HepG2 (cell line): ENCODE data around the gene DDX17. TPM values are rescaled to one million over a fixed set of nuclear protein-coding genes. Genes with fewer than 3 reads are reported as not detected.

Experiments used
- BCL6 ChIP-seq: IDR thresholded peaks from 2 replicates; pipeline ENCODE4 v1.6.1; 2016; ENCODE audit warnings: missing genetic modification reagents, missing compliant biosample characterization
- BRCA1 ChIP-seq: sonication (generic); formaldehyde crosslinking; IDR thresholded peaks from 2 replicates; pipeline ENCODE4 v1.4.0; 2020; ENCODE audit warnings: missing genetic modification reagents
- HNF4A ChIP-seq: sonication (generic); formaldehyde crosslinking; IDR thresholded peaks from 2 replicates; pipeline ENCODE4 v1.4.0; 2020; ENCODE audit warnings: missing genetic modification reagents
- MAFG ChIP-seq: sonication (generic); formaldehyde crosslinking; IDR thresholded peaks from 2 replicates; pipeline ENCODE4 v1.5.1; 2020; ENCODE audit warnings: mild to moderate bottlenecking, missing genetic modification reagents
- NCOA2 ChIP-seq: sonication (generic); formaldehyde crosslinking; IDR thresholded peaks from 2 replicates; pipeline ENCODE4 v1.8.0; 2022; ENCODE audit warnings: inconsistent platforms
- RBM39 ChIP-seq: fragments of 200-400 bp; formaldehyde crosslinking; IDR thresholded peaks from one replicate; pipeline ENCODE4 v1.6.1; 2018; ENCODE audit warnings: antibody characterized with exemption, mild to moderate bottlenecking, low read depth, low read length; ENCODE audit not compliant: poor library complexity, severe bottlenecking
- RXRB ChIP-seq: IDR thresholded peaks from 2 replicates; pipeline ENCODE4 v1.6.1; 2016; ENCODE audit warnings: borderline replicate concordance, missing genetic modification reagents, missing compliant biosample characterization
- SNAI1 ChIP-seq: sonication (generic); formaldehyde crosslinking; IDR thresholded peaks from 2 replicates; pipeline ENCODE4 v1.5.0; 2020; ENCODE audit warnings: mild to moderate bottlenecking, missing genetic modification reagents, borderline replicate concordance
- STAG1 ChIP-seq: sonication (generic); formaldehyde crosslinking; IDR thresholded peaks from 2 replicates; pipeline ENCODE4 v1.4.0; 2020; ENCODE audit warnings: missing genetic modification reagents
- ZNF253 ChIP-seq: sonication (generic); formaldehyde crosslinking; IDR thresholded peaks from 2 replicates; pipeline ENCODE4 v1.8.0; 2022; ENCODE audit warnings: mild to moderate bottlenecking, missing genetic modification reagents, borderline replicate concordance
- ZNF296 ChIP-seq: sonication (generic); formaldehyde crosslinking; conservative IDR thresholded peaks from 2 replicates; pipeline ENCODE4 v1.5.0; 2020; ENCODE audit warnings: mild to moderate bottlenecking, missing genetic modification reagents
- ZNF512B ChIP-seq: sonication (generic); formaldehyde crosslinking; IDR thresholded peaks from 2 replicates; pipeline ENCODE4 v1.5.1; 2020; ENCODE audit warnings: missing genetic modification reagents, mild to moderate bottlenecking, borderline replicate concordance
- ZNF530 ChIP-seq: sonication (generic); formaldehyde crosslinking; IDR thresholded peaks from 2 replicates; pipeline ENCODE4 v1.5.0; 2020; ENCODE audit warnings: low read depth, mild to moderate bottlenecking, missing genetic modification reagents
- ZNF687 ChIP-seq: sonication (generic); formaldehyde crosslinking; IDR thresholded peaks from 2 replicates; pipeline ENCODE4 v1.5.1; 2020; ENCODE audit warnings: mild to moderate bottlenecking, missing genetic modification reagents, moderate library complexity
- ZNF773 ChIP-seq: sonication (generic); formaldehyde crosslinking; IDR thresholded peaks from 2 replicates; pipeline ENCODE4 v1.4.0; 2020; ENCODE audit warnings: missing genetic modification reagents, borderline replicate concordance
- polyA plus RNA-seq, 8 experiments: library from polyadenylated mRNA; depleted of rRNA in 3 of 8; stranded (reverse) in 7 of 8; unstranded in 1 of 8; fragments of >200 nt; fragmentation: Illumina TruSeq in 4 of 8; extraction: Trizol in 4 of 8; gene quantifications; 2 replicates each; pipeline versions ENCODE4 v1.2.1 to v1.2.3, GENCODE V29; 2011 to 2016; ENCODE audit warnings: low read depth in 4 of 8, missing spikeins in 1 of 8, mixed read lengths in 1 of 8; ENCODE audit not compliant: insufficient read depth in 1 of 8
- total RNA-seq, 5 experiments: library from RNA; depleted of rRNA; stranded (reverse); fragments of >200 nt; fragmentation: Illumina TruSeq; extraction: Trizol; gene quantifications; 2 replicates each; pipeline ENCODE4 v1.2.3, GENCODE V29; 2016; ENCODE audit warnings: low read depth in 1 of 5
- TF ChIP-seq, protein P1 (sequence below): sonication (generic); formaldehyde crosslinking; conservative IDR thresholded peaks from 2 replicates; pipeline ENCODE4 v1.5.0; 2020; ENCODE audit warnings: missing genetic modification reagents
- TF ChIP-seq, protein P2 (sequence below): sonication (generic); formaldehyde crosslinking; IDR thresholded peaks from 2 replicates; pipeline ENCODE4 v1.5.1; 2020; ENCODE audit warnings: missing genetic modification reagents, mild to moderate bottlenecking, borderline replicate concordance

DDX17 gene
- total and polyA plus RNA-seq, 2 of the 13 experiments (the other 11 are each of a cell fraction or from before 2014, with no cell fraction given): 238 to 344 TPM

- TF ChIP-seq BRCA1 (CRISPR knock-in tag) (no peak), BCL6 (peak; percentile 74), MAFG (no peak), RXRB (CRISPR knock-in tag) (no peak), STAG1 (no peak), ZNF687 (CRISPR knock-in tag) (peak; percentile 84), ZNF530 (CRISPR knock-in tag) (no peak), ZNF253 (CRISPR knock-in tag) (peak; percentile 66; the same call in 1 of the 2 replicates), SNAI1 (CRISPR knock-in tag) (no peak), HNF4A (CRISPR knock-in tag) (no peak), ZNF773 (CRISPR knock-in tag) (no peak), ZNF512B (CRISPR knock-in tag) (no peak), RBM39 (no peak), NCOA2 (CRISPR knock-in tag) (no peak), ZNF296 (CRISPR knock-in tag) (no peak)
- TF ChIP-seq, protein P1, sequence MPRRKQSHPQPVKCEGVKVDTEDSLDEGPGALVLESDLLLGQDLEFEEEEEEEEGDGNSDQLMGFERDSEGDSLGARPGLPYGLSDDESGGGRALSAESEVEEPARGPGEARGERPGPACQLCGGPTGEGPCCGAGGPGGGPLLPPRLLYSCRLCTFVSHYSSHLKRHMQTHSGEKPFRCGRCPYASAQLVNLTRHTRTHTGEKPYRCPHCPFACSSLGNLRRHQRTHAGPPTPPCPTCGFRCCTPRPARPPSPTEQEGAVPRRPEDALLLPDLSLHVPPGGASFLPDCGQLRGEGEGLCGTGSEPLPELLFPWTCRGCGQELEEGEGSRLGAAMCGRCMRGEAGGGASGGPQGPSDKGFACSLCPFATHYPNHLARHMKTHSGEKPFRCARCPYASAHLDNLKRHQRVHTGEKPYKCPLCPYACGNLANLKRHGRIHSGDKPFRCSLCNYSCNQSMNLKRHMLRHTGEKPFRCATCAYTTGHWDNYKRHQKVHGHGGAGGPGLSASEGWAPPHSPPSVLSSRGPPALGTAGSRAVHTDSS (CRISPR knock-in tag): no peak
- TF ChIP-seq, protein P2, sequence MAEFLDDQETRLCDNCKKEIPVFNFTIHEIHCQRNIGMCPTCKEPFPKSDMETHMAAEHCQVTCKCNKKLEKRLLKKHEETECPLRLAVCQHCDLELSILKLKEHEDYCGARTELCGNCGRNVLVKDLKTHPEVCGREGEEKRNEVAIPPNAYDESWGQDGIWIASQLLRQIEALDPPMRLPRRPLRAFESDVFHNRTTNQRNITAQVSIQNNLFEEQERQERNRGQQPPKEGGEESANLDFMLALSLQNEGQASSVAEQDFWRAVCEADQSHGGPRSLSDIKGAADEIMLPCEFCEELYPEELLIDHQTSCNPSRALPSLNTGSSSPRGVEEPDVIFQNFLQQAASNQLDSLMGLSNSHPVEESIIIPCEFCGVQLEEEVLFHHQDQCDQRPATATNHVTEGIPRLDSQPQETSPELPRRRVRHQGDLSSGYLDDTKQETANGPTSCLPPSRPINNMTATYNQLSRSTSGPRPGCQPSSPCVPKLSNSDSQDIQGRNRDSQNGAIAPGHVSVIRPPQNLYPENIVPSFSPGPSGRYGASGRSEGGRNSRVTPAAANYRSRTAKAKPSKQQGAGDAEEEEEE (CRISPR knock-in tag): no peak
These were observed 38.1 kb downstream of the DDX17 start, which contains the start of gene KDELR3 (continued) for GRCh38 chr22:38467904-38468442.
